CD8-positive, alpha-beta memory T cell (primary cell): ENCODE data around the gene NPTXR. TPM values are rescaled to one million over a fixed set of nuclear protein-coding genes. Genes with fewer than 3 reads are reported as not detected.
A peak's percentile ranks its signal among the peaks of the same experiment; 100 is the strongest.

Source experiments
- CTCF ChIA-PET: fragments of 350-600 bp; sonication (Branson Sonifier 250); formaldehyde crosslinking; loops from one replicate; lab custom pipeline; 2021; ENCODE audit warnings: antibody characterized with exemption; lab: Charles Lee
- POLR2A ChIA-PET: fragments of 350-600 bp; sonication (Branson Sonifier 250); formaldehyde crosslinking; loops from one replicate; lab custom pipeline; 2021; ENCODE audit warnings: antibody characterized with exemption; lab: Charles Lee
- DNase-seq, 5 donors: peaks; one replicate each; pipeline versions ENCODE4 v3.0.0 to v3.0.0-alpha.2; 2020 to 2022; ENCODE audit warnings: mixed read lengths in 1 of 5
- H3K27ac ChIP-seq: one replicate; pipeline ENCODE4 v1.7.0; 2013; ENCODE audit warnings: low read depth, mild to moderate bottlenecking, low read length, moderate library complexity
- H3K27me3 ChIP-seq: 2 replicates; pipeline ENCODE4 v1.7.0; 2013; ENCODE audit warnings: low read length, mild to moderate bottlenecking; ENCODE audit not compliant: insufficient read depth, poor library complexity, severe bottlenecking
- H3K36me3 ChIP-seq: 2 replicates; pipeline ENCODE4 v1.7.0; 2013; ENCODE audit warnings: mild to moderate bottlenecking, low read length, moderate library complexity; ENCODE audit not compliant: insufficient read depth
- H3K4me1 ChIP-seq: 2 replicates; pipeline ENCODE4 v1.7.0; 2013; ENCODE audit warnings: mild to moderate bottlenecking, low read length, moderate library complexity; ENCODE audit not compliant: insufficient read depth
- H3K4me3 ChIP-seq: 2 replicates; pipeline ENCODE4 v1.7.0; 2013; ENCODE audit warnings: mild to moderate bottlenecking, low read length
- H3K9me3 ChIP-seq: 2 replicates; pipeline ENCODE4 v1.7.0; 2013; ENCODE audit warnings: mild to moderate bottlenecking, low read length
- H3K27ac Mint-ChIP-seq, 8 donors: one replicate each; pipeline ENCODE4 v1.8.0; 2020 to 2021; ENCODE audit warnings: mixed read lengths in 8 of 8, mild to moderate bottlenecking in 6 of 8, inconsistent platforms in 3 of 8, moderate library complexity in 3 of 8
- H3K27me3 Mint-ChIP-seq, 2 donors: one replicate each; pipeline ENCODE4 v1.8.0; 2020 to 2021; ENCODE audit warnings: mixed read lengths in 2 of 2, mild to moderate bottlenecking in 1 of 2, moderate library complexity in 1 of 2
- H3K36me3 Mint-ChIP-seq, 3 donors: one replicate each; pipeline ENCODE4 v1.8.0; 2020 to 2021; ENCODE audit warnings: mixed read lengths in 3 of 3, inconsistent platforms in 1 of 3, mild to moderate bottlenecking in 1 of 3
- H3K4me1 Mint-ChIP-seq, 3 donors: one replicate each; pipeline ENCODE4 v1.8.0; 2020 to 2021; ENCODE audit warnings: mixed read lengths in 3 of 3, inconsistent platforms in 1 of 3, mild to moderate bottlenecking in 1 of 3
- H3K4me3 Mint-ChIP-seq, 7 donors: one replicate each; pipeline ENCODE4 v1.8.0; 2020 to 2021; ENCODE audit warnings: mixed read lengths in 7 of 7, mild to moderate bottlenecking in 6 of 7, moderate library complexity in 4 of 7, inconsistent platforms in 2 of 7
- H3K9me3 Mint-ChIP-seq, 5 donors: one replicate each; pipeline ENCODE4 v1.8.0; 2020 to 2022; ENCODE audit warnings: mixed read lengths in 5 of 5, mild to moderate bottlenecking in 3 of 5, moderate library complexity in 2 of 5, inconsistent platforms in 1 of 5
- polyA plus RNA-seq: library from polyadenylated mRNA; unstranded; fragments of 300-500 nt; fragmentation: Illumina TruSeq; gene quantifications from one replicate; pipeline ENCODE4 v1.2.3, GENCODE V29; 2021
- total RNA-seq, 2 experiments: library from RNA; stranded (reverse); gene quantifications; one replicate each; pipeline ENCODE4 v1.2.3, GENCODE V29; 2021

The NPTXR gene
- total and polyA plus RNA-seq, 3 experiments from 2014 or later = 1.0 to 6.3 (median 5.9) TPM

DNA sequence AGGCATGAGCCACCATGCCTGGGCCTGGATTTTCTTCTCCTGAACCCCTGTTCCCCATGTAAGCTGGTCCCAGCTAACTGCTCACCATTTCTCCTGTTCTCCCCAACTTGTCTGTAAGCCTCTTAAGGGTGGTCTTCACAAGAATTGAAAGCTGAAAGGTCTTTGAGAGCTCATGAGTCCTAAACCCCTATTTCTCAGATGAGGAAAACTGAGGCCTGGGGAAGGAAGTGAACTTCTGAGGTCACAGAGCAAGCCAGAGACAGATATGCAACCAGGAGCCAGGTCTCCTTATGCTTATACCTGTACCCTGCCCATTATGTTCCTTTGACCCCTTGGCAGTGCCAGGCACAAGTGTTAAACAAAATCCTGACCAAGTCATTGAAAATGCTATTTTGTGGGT lies 16.3 kb downstream of the NPTXR start:
- ChIA-PET POLR2A (no interaction called here), CTCF (interaction anchor here (1.4 kb wide), 1 partner anchor 15 kb away, joined by 4 read pairs; no protein-coding TSS in a partner anchor)
- Mint-ChIP-seq H3K4me3 (no peak overlapping the region), H3K27me3 (peaks cover 0 to 3% of the 10 kb centered on the region in 2 donors), H3K36me3 (peaks cover 0 to 9% (median 2%) of the 10 kb centered on the region in 3 donors), H3K27ac (no peak overlapping the region), H3K9me3 (peaks cover 0 to 3% (median 0%) of the 10 kb centered on the region in 5 donors), H3K4me1 (no peaks in the 10 kb centered on the region)
- H3K9me3 ChIP-seq = no peaks in the 10 kb centered on the region
- no peaks in the 10 kb centered on the region for H3K36me3 ChIP-seq
- no peak for DNase-seq
- H3K4me3 ChIP-seq = no peak overlapping the region
- H3K27me3 ChIP-seq = no peaks in the 10 kb centered on the region
- no peaks in the 10 kb centered on the region for H3K4me1 ChIP-seq
- H3K27ac ChIP-seq = no peak overlapping the region

DNA sequence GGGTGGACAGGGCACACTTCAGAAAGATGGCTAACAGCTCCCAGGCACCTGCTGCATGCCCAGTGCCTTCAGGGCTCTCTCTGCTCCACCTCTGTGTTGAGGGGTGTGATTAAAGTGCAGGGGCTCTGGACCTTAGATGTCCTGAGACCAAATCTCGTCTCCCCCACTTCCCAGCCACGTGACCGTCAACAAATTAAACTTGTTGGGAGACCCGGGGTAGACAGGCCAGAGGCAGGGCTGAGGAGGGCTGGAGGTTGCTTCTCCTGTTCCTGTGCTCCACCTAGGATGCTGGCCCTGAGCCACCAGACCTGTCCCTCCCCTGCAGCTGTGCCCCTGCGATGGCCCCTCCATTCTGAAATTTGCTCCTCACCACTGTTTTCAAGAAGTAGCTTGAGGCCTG lies 17.0 kb downstream of the NPTXR start:
- no peak for DNase-seq
- peaks cover 0 to 9% (median 2%) of the 10 kb centered on the region in 3 donors for H3K36me3 Mint-ChIP-seq
- no peaks in the 10 kb centered on the region for H3K4me1 ChIP-seq
- H3K27me3 ChIP-seq = no peaks in the 10 kb centered on the region
- H3K4me3 ChIP-seq = no peak overlapping the region
- no peaks in the 10 kb centered on the region for H3K36me3 ChIP-seq
- no peaks in the 10 kb centered on the region for H3K9me3 ChIP-seq
- peaks cover 0 to 3% (median 0%) of the 10 kb centered on the region in 5 donors for H3K9me3 Mint-ChIP-seq
- peaks cover 0 to 3% of the 10 kb centered on the region in 2 donors for H3K27me3 Mint-ChIP-seq
- no peak overlapping the region for H3K27ac Mint-ChIP-seq
- H3K4me3 Mint-ChIP-seq = no peak overlapping the region
- POLR2A ChIA-PET = no interaction called here
- no peaks in the 10 kb centered on the region for H3K4me1 Mint-ChIP-seq
- CTCF ChIA-PET = no interaction called here
- no peak overlapping the region for H3K27ac ChIP-seq

DNA sequence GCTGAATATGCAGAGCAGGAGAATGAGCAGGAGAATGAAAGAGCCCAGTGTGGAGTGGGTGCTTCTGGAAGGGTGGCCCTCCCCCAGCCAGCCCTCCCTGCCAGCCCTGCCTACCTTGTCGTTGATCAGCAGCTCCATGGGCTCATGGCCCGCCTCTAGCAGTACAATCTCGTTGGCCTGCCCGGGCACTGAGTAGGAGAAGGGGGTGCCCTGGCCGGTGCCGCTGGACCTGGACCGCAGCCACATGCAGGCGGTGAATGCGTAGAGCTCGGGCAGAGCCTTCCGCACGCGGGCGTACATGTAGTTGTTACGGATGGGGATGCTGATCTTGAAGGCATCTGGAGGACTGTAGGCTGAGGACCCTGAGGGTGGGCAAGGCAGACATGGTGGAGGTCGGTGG lies 17.4 kb downstream of the NPTXR start:
- no peaks in the 10 kb centered on the region for H3K36me3 ChIP-seq
- Mint-ChIP-seq H3K4me1 (no peaks in the 10 kb centered on the region), H3K27me3 (peaks cover 0 to 3% of the 10 kb centered on the region in 2 donors), H3K9me3 (peaks cover 0 to 3% (median 0%) of the 10 kb centered on the region in 5 donors), H3K4me3 (no peak overlapping the region), H3K27ac (no peak overlapping the region), H3K36me3 (peaks cover 0 to 9% (median 2%) of the 10 kb centered on the region in 3 donors)
- H3K4me1 ChIP-seq = no peaks in the 10 kb centered on the region
- ChIA-PET POLR2A (no interaction called here), CTCF (no interaction called here)
- H3K9me3 ChIP-seq = no peaks in the 10 kb centered on the region
- no peak for DNase-seq
- H3K27me3 ChIP-seq = no peaks in the 10 kb centered on the region
- no peak overlapping the region for H3K27ac ChIP-seq
- no peak overlapping the region for H3K4me3 ChIP-seq

DNA sequence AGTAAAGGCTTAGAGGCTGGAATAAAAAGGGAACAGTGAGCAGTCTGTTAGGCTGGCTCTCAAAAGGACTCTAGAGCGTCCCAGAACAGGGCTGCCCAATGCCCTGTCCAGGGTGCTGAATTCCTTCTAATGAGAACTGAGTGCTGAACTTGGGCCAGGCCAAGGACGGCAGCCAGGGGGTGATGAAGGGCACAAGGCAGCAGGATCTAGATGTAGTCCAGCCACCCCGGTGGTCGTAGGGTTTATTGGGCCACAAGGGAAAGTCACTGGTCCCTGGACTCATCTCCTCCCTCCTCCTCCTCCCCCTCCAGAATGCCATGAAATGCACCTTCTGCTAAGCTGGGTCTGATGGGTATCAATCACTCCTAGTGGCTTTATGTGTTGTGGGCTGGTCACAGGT lies 19.2 kb downstream of the NPTXR start:
- Mint-ChIP-seq H3K27ac (no peak overlapping the region), H3K9me3 (peaks cover 0 to 3% (median 0%) of the 10 kb centered on the region in 5 donors), H3K4me1 (no peaks in the 10 kb centered on the region), H3K4me3 (no peak overlapping the region), H3K36me3 (peaks cover 0 to 9% (median 2%) of the 10 kb centered on the region in 3 donors), H3K27me3 (peaks cover 0 to 4% of the 10 kb centered on the region in 2 donors)
- ChIA-PET POLR2A (no interaction called here), CTCF (no interaction called here)
- Histone ChIP-seq H3K36me3 (no peaks in the 10 kb centered on the region), H3K4me1 (no peaks in the 10 kb centered on the region), H3K9me3 (no peaks in the 10 kb centered on the region), H3K27me3 (no peaks in the 10 kb centered on the region), H3K4me3 (no peak overlapping the region), H3K27ac (no peak overlapping the region)
- peak in 3 of 5 donors; percentile 13 to 29 (median 17) for DNase-seq

DNA sequence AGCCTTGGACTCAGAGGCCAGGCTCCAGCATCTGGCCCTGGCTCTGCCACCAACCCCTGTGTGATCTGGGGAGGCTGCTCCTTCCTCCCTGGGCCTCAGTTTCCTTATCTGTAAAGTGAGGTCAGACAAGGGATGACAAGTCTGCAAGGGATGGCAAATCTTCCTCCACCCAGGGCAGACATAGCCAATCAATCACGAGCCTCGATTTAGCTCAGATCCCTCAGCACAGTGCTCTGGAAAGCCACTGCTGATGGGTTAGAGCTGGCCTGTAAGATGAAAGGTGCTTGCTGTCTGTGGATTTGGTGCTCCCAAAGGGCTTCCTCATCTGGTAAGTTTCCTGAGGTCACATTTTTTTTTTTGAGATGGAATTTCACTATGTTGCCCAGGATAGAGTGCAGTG lies 20.2 kb downstream of the NPTXR start:
- ChIA-PET POLR2A (interaction anchor here (0.6 kb wide), 1 partner anchor 575 kb away, joined by 6 read pairs; no protein-coding TSS in a partner anchor), CTCF (no interaction called here)
- H3K27me3 Mint-ChIP-seq = peaks cover 0 to 2% of the 10 kb centered on the region in 2 donors
- no peak overlapping the region for H3K27ac ChIP-seq
- H3K4me1 ChIP-seq = no peaks in the 10 kb centered on the region
- no peak for DNase-seq
- H3K27ac Mint-ChIP-seq = no peak overlapping the region
- no peaks in the 10 kb centered on the region for H3K27me3 ChIP-seq
- peaks cover 0 to 3% (median 0%) of the 10 kb centered on the region in 5 donors for H3K9me3 Mint-ChIP-seq
- H3K4me3 Mint-ChIP-seq = no peak overlapping the region
- H3K4me1 Mint-ChIP-seq = no peaks in the 10 kb centered on the region
- H3K36me3 Mint-ChIP-seq = peaks cover 0 to 9% (median 2%) of the 10 kb centered on the region in 3 donors
- no peaks in the 10 kb centered on the region for H3K36me3 ChIP-seq
- H3K9me3 ChIP-seq = no peaks in the 10 kb centered on the region
- H3K4me3 ChIP-seq = no peak overlapping the region

DNA sequence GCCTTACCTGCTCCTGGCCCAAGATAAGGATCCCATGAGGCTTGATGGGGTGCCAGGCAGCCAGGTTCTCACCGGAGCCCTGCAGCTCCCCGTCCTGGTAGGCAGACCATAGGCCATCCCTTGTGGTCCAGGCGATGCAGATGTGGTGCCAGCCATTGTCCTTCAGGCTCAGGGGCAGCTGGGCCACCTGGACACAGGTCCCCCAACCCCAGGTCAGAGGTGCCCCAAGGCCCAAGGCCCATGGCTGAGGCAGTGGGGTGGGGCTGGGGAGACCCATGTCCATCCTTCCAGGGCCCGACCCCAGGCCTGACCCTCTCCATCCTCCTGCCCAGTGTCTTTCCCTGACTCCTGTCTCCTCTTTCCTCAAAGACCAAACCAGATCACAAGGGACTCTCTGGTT lies 20.8 kb downstream of the NPTXR start:
- no peaks in the 10 kb centered on the region for H3K36me3 ChIP-seq
- no peak overlapping the region for H3K4me3 ChIP-seq
- H3K9me3 ChIP-seq = no peaks in the 10 kb centered on the region
- H3K27me3 Mint-ChIP-seq = peaks cover 0 to 2% of the 10 kb centered on the region in 2 donors
- no peaks in the 10 kb centered on the region for H3K27me3 ChIP-seq
- no peak overlapping the region for H3K4me3 Mint-ChIP-seq
- H3K9me3 Mint-ChIP-seq = peaks cover 0 to 3% (median 0%) of the 10 kb centered on the region in 5 donors
- peaks cover 0 to 9% (median 2%) of the 10 kb centered on the region in 3 donors for H3K36me3 Mint-ChIP-seq
- CTCF ChIA-PET = no interaction called here
- H3K27ac Mint-ChIP-seq = no peak overlapping the region
- POLR2A ChIA-PET = no interaction called here
- no peak overlapping the region for H3K27ac ChIP-seq
- no peak for DNase-seq
- H3K4me1 Mint-ChIP-seq = no peaks in the 10 kb centered on the region
- no peaks in the 10 kb centered on the region for H3K4me1 ChIP-seq

DNA sequence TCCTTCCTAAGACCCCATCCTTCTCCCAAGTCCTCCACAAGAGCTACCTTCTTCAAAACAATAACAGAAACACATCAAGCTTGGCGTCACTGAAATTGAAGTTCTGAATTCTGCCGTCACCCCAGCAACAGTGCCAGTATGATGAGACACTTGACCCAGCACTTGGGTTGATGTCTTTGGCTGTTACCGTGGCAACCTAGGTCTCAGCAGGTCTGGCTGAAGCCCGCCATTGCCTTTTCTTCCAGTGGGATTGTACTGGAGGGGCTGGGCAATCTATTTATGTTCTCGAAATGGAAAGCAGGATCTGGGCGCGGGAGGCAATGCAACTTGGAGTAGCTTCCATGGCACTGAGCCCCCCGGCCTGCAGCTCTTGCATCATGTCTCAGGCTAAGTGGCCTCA lies 23.8 kb downstream of the NPTXR start:
- CTCF ChIA-PET = interaction anchor here (1.2 kb wide), 1 partner anchor 23 kb away, joined by 3 read pairs; no protein-coding TSS in a partner anchor
- Mint-ChIP-seq H3K9me3 (peaks cover 0 to 3% (median 0%) of the 10 kb centered on the region in 5 donors), H3K27me3 (peaks cover 0 to 2% of the 10 kb centered on the region in 2 donors), H3K36me3 (peaks cover 0 to 4% (median 2%) of the 10 kb centered on the region in 3 donors), H3K27ac (no peak overlapping the region), H3K4me1 (no peaks in the 10 kb centered on the region), H3K4me3 (no peak overlapping the region)
- Histone ChIP-seq H3K27ac (no peak overlapping the region), H3K4me1 (no peaks in the 10 kb centered on the region), H3K9me3 (no peaks in the 10 kb centered on the region), H3K36me3 (no peaks in the 10 kb centered on the region), H3K27me3 (no peaks in the 10 kb centered on the region), H3K4me3 (no peak overlapping the region)
- POLR2A ChIA-PET = no interaction called here
- no peak for DNase-seq

DNA sequence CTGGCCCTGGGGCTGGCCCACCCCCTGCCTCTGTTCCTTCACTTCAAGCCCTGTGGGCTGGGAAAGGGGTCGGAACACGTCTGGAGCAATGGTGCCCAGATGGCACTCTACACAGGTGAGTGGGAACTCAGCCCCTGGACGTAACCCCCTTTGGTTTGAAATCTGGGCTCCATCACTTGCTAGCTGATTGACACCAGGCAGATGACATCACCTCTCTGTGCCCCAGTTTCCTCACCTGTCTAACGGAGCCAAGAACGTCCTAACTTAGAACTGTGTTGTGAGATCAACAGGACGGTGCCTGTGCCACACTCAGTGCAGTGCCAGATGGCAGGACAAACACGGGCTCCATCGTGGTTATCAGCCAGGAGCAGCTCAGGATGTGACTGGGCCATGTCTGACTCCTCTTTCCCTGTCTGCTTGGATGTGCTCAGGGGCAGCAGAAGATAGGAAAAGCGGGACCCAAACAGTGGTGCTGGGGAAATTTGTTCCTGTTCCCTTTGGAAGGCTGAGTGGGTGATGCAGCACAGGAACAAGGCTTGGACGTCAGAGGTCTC lies 24.4 kb downstream of the NPTXR start:
- POLR2A ChIA-PET = no interaction called here

More for the DNA sequence above, 24.4 kb downstream of the NPTXR start:
- H3K9me3 ChIP-seq = no peaks in the 10 kb centered on the region
- no peaks in the 10 kb centered on the region for H3K36me3 ChIP-seq
- Mint-ChIP-seq H3K27me3 (peaks cover 0 to 5% of the 10 kb centered on the region in 2 donors), H3K9me3 (peaks cover 0 to 2% (median 0%) of the 10 kb centered on the region in 5 donors), H3K4me1 (no peaks in the 10 kb centered on the region), H3K36me3 (peaks cover 0 to 4% (median 2%) of the 10 kb centered on the region in 3 donors), H3K27ac (peak overlapping the region in 1 of 8 donors; percentile 64), H3K4me3 (no peak overlapping the region)
- H3K27me3 ChIP-seq = no peaks in the 10 kb centered on the region
- H3K4me1 ChIP-seq = no peaks in the 10 kb centered on the region
- no peak for DNase-seq
- CTCF ChIA-PET = interaction anchor here (1.2 kb wide), 1 partner anchor 24 kb away, joined by 3 read pairs; no protein-coding TSS in a partner anchor
- no peak overlapping the region for H3K27ac ChIP-seq
- H3K4me3 ChIP-seq = no peak overlapping the region
